GM23338 (cell line): ENCODE data around the gene ITPR3. TPM values are rescaled to one million over a fixed set of nuclear protein-coding genes. Genes with fewer than 3 reads are reported as not detected.

Experiments used
- ATAC-seq: fragments of 200-7000 bp; cut with Tn5 transposase; 3 replicates; pipeline ENCODE4 v1.9.1; 2020
- DNase-seq: peaks from one replicate; pipeline ENCODE4 v3.0.0-alpha.2; 2015; ENCODE audit warnings: low spot score
- H2AFZ ChIP-seq: fragments of 200-600 bp; sonication (generic); 2 replicates; pipeline ENCODE4 v1.8.0; 2016; ENCODE audit warnings: antibody characterized with exemption, mild to moderate bottlenecking, moderate library complexity
- H3F3A ChIP-seq: fragments of 200-600 bp; sonication (generic); replicated peaks from 2 replicates; pipeline ENCODE4 v1.8.0; 2017; ENCODE audit warnings: antibody characterized with exemption, mixed run types, low read depth
- H3K27ac ChIP-seq: fragments of 200-600 bp; sonication (generic); 2 replicates; pipeline ENCODE4 v1.6.1; 2016; ENCODE audit warnings: low read depth
- H3K27me3 ChIP-seq: fragments of 200-600 bp; sonication (generic); 2 replicates; pipeline ENCODE4 v1.8.0; 2016; ENCODE audit warnings: mild to moderate bottlenecking, mixed run types, moderate library complexity; ENCODE audit not compliant: insufficient read depth
- H3K36me3 ChIP-seq: fragments of 200-600 bp; sonication (generic); 2 replicates; pipeline ENCODE4 v1.8.0; 2016; ENCODE audit warnings: mild to moderate bottlenecking; ENCODE audit not compliant: insufficient read depth
- H3K4me1 ChIP-seq: fragments of 200-600 bp; sonication (generic); 2 replicates; pipeline ENCODE4 v1.8.0; 2016; ENCODE audit warnings: mild to moderate bottlenecking, moderate library complexity; ENCODE audit not compliant: insufficient read depth
- H3K4me2 ChIP-seq: fragments of 200-600 bp; sonication (generic); 2 replicates; pipeline ENCODE4 v1.7.1; 2017; ENCODE audit warnings: mixed run types
- H3K4me3 ChIP-seq: fragments of 200-600 bp; sonication (generic); 2 replicates; pipeline ENCODE4 v1.6.1; 2016; ENCODE audit warnings: mixed run types
- H3K79me2 ChIP-seq: fragments of 200-600 bp; sonication (generic); replicated peaks from 2 replicates; pipeline ENCODE4 v1.8.0; 2017; ENCODE audit warnings: mild to moderate bottlenecking; ENCODE audit not compliant: insufficient read depth
- H3K9me2 ChIP-seq: fragments of 200-600 bp; sonication (generic); 2 replicates; pipeline ENCODE4 v1.8.0; 2017; ENCODE audit not compliant: insufficient read depth
- H4K20me1 ChIP-seq: fragments of 200-600 bp; sonication (generic); replicated peaks from 2 replicates; pipeline ENCODE4 v1.8.0; 2017; ENCODE audit warnings: mild to moderate bottlenecking; ENCODE audit not compliant: insufficient read depth
- H3K27ac Mint-ChIP-seq: 2 replicates; pipeline ENCODE4 v1.8.0; 2020; ENCODE audit warnings: inconsistent platforms, mild to moderate bottlenecking, moderate library complexity, mixed read lengths
- H3K27me3 Mint-ChIP-seq: 3 replicates; pipeline ENCODE4 v1.8.0; 2022; ENCODE audit warnings: low read depth, mild to moderate bottlenecking, moderate library complexity, mixed read lengths, inconsistent platforms; ENCODE audit not compliant: insufficient read depth, poor library complexity
- H3K36me3 Mint-ChIP-seq: 3 replicates; pipeline ENCODE4 v1.8.0; 2021; ENCODE audit warnings: low read depth, mild to moderate bottlenecking, inconsistent platforms, moderate library complexity, mixed read lengths
- H3K4me1 Mint-ChIP-seq: 3 replicates; pipeline ENCODE4 v1.8.0; 2020; ENCODE audit warnings: mild to moderate bottlenecking, inconsistent platforms, mixed read lengths
- H3K4me3 Mint-ChIP-seq: 3 replicates; pipeline ENCODE4 v1.8.0; 2021; ENCODE audit warnings: moderate library complexity, mild to moderate bottlenecking, inconsistent platforms, mixed read lengths
- H3K9me3 Mint-ChIP-seq: 3 replicates; pipeline ENCODE4 v1.8.0; 2020; ENCODE audit warnings: moderate library complexity, mild to moderate bottlenecking, inconsistent platforms, mixed read lengths
- CREB1 ChIP-seq: fragments of 250-450 bp; sonication (Bioruptor Pico); IDR thresholded peaks from 2 replicates; pipeline ENCODE4 v1.5.0; 2020; ENCODE audit warnings: low read depth, mild to moderate bottlenecking, moderate library complexity
- EZH2 ChIP-seq: fragments of 200-600 bp; sonication (generic); IDR thresholded peaks from one replicate; pipeline ENCODE4 v1.8.0; 2017; ENCODE audit warnings: antibody characterized with exemption, mild to moderate bottlenecking, low read depth; ENCODE audit not compliant: unreplicated experiment
- EZH2phosphoT487 ChIP-seq: fragments of 200-600 bp; sonication (generic); IDR thresholded peaks from one replicate; pipeline ENCODE4 v1.8.1; 2018; ENCODE audit warnings: antibody characterized with exemption; ENCODE audit not compliant: unreplicated experiment
- NANOG ChIP-seq: IDR thresholded peaks from 2 replicates; pipeline ENCODE4 v1.6.1; 2016; ENCODE audit warnings: antibody characterized with exemption, borderline replicate concordance
- STAT1 ChIP-seq: IDR thresholded peaks from one replicate; pipeline ENCODE4 v1.6.1; 2016; ENCODE audit warnings: antibody characterized with exemption; ENCODE audit not compliant: unreplicated experiment
- microRNA counts: library from miRNA; unstranded; fragments of <30 nt; microRNA quantifications from one replicate; lab custom pipeline; 2017
- microRNA-seq: library from miRNA; unstranded; fragments of <30 nt; microRNA quantifications from one replicate; pipeline ENCODE4, GENCODE V29; 2017
- polyA plus RNA-seq: library from polyadenylated mRNA; unstranded; fragments of >200 nt; fragmentation: Nextera tagmentation; extraction: Ambion mirVana; gene quantifications from 2 replicates; pipeline ENCODE4 v1.2.1, GENCODE V29; 2016
- small RNA-seq: library from RNA; depleted of rRNA; stranded (forward); fragments of <200 nt; gene quantifications from one replicate; pipeline ENCODE3, GENCODE V24; 2014; ENCODE audit warnings: low replicate concordance
- total RNA-seq: library from RNA; depleted of rRNA; stranded (reverse); fragments of >200 nt; shearing (Covaris generic); gene quantifications from 2 replicates; pipeline ENCODE4 v1.2.3, GENCODE V29; 2014; rRNA removed

Gene ITPR3
- total and polyA plus RNA-seq, 2 experiments from 2014 or later: 7.3 to 31.9 TPM

DNA sequence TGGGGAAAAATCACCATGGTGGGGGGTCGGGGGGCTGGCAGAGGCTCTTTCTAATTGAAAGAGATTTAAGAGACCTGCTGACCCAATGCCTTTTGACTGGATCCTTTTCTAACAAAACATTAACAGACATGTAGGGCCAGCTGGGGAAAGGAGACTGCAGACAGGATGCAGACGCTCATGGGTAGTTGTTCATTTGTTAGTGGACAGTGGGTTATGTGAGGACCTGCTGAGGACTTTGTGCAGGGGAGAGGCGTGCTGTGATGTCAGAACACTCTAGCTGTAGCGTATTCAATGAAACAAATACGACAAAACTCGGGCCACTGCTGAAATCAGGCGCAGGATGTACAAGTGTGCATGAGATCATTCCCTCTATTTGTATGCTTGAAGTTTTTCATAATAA is 124.4 kb downstream of the ITPR3 start:
- ATAC-seq (no peak), DNase-seq (no peak)
- peak overlapping the region; percentile 13; the same call in 1 of the 3 replicates for H3K4me3 Mint-ChIP-seq
- Histone ChIP-seq H3K4me3 (no peak overlapping the region), H3K27me3 (no peaks in the 10 kb centered on the region), H3K36me3 (no peaks in the 10 kb centered on the region), H3K4me1 (peaks cover 20% of the 10 kb centered on the region), H4K20me1 (no peaks in the 10 kb centered on the region), H3K9me2 (no peaks in the 10 kb centered on the region), H2AFZ (no peak overlapping the region; the same call in 1 of the 2 replicates), H3K79me2 (no peaks in the 10 kb centered on the region), H3K27ac (no peak overlapping the region), H3K4me2 (0 out of 2 replicates have a peak overlapping the region, but pooled peaks have one; percentile 38), H3F3A (no peaks in the 10 kb centered on the region)
- peaks cover 43% of the 10 kb centered on the region for H3K4me1 Mint-ChIP-seq
- no peak for TF ChIP-seq EZH2phosphoT487
- no peak for TF ChIP-seq NANOG
- TF ChIP-seq STAT1: no peak
- TF ChIP-seq EZH2: no peak
- no peak for TF ChIP-seq CREB1
- H3K9me3 Mint-ChIP-seq: no peaks in the 10 kb centered on the region
- H3K36me3 Mint-ChIP-seq: no peaks in the 10 kb centered on the region
- H3K27me3 Mint-ChIP-seq: peaks cover 11% of the 10 kb centered on the region
- H3K27ac Mint-ChIP-seq: peak overlapping the region; percentile 50; the same call in 1 of the 2 replicates

MicroRNA genes within 50 kb of the gene (microRNA counts, 767-probe panel; counts per million panel counts)
- not detected for microRNA hsa-miR-3934 (lab: Ali Mortazavi, UCI)

Small RNAs within 50 kb of the gene (microRNA-seq; reads per million reads assigned to microRNA genes)
- 1.8 reads per million for gene MIR3934

Small RNAs within 50 kb of the gene (small RNA-seq; reads per million reads assigned to genes)
- not detected for gene MIR3934

Other genes starting within 250 kb of the ITPR3 start
- 61.7 and 64.4 TPM in 2 replicates for gene KIFC1, start 229.5 kb upstream of the ITPR3 start, total RNA-seq
- gene KIFC1, start 229.5 kb upstream of the ITPR3 start, polyA plus RNA-seq: 10.1 and 10.3 TPM in 2 replicates
- 33.2 and 46.7 TPM in 2 replicates for gene PHF1, start 210.3 kb upstream of the ITPR3 start, total RNA-seq
- gene PHF1, start 210.3 kb upstream of the ITPR3 start, polyA plus RNA-seq: 29.4 and 31.4 TPM in 2 replicates
- 193 and 207 TPM in 2 replicates for gene CUTA, start 203.2 kb upstream of the ITPR3 start, total RNA-seq
- gene CUTA, start 203.2 kb upstream of the ITPR3 start, polyA plus RNA-seq: 421 and 426 TPM in 2 replicates
- gene SYNGAP1, start 201.3 kb upstream of the ITPR3 start, total RNA-seq: 36.9 and 45.0 TPM in 2 replicates
- gene SYNGAP1, start 201.3 kb upstream of the ITPR3 start, polyA plus RNA-seq: 12.9 and 13.9 TPM in 2 replicates
- gene ZBTB9, start 166.7 kb upstream of the ITPR3 start, total RNA-seq: 17.9 and 25.2 TPM in 2 replicates
- 13.5 and 13.6 TPM in 2 replicates for gene ZBTB9, start 166.7 kb upstream of the ITPR3 start, polyA plus RNA-seq
- gene BAK1, start 41.0 kb upstream of the ITPR3 start, total RNA-seq: 45.0 and 50.7 TPM in 2 replicates
- gene BAK1, start 41.0 kb upstream of the ITPR3 start, polyA plus RNA-seq: 21.9 and 22.2 TPM in 2 replicates
- 33.9 and 48.9 TPM in 2 replicates for gene UQCC2, start 90.4 kb downstream of the ITPR3 start, total RNA-seq
- gene UQCC2, start 90.4 kb downstream of the ITPR3 start, polyA plus RNA-seq: 379 and 450 TPM in 2 replicates
- 0.14 TPM in 1 of 2 replicates, not detected in the other for gene IP6K3, start 125.6 kb downstream of the ITPR3 start, total RNA-seq
- gene IP6K3, start 125.6 kb downstream of the ITPR3 start, polyA plus RNA-seq: 0.16 TPM in 2 replicates
- gene LEMD2, start 167.8 kb downstream of the ITPR3 start, total RNA-seq: 55.6 and 64.7 TPM in 2 replicates
- gene LEMD2, start 167.8 kb downstream of the ITPR3 start, polyA plus RNA-seq: 28.6 and 32.0 TPM in 2 replicates
- gene MLN, start 182.7 kb downstream of the ITPR3 start, total RNA-seq: not detected in 2 replicates
- gene MLN, start 182.7 kb downstream of the ITPR3 start, polyA plus RNA-seq: not detected in 2 replicates